SK-N-SH treated with all-trans-retinoic acid at 6 μM for 48 hours (cell line): ENCODE data around the gene SHB.

Experiments used
- ATAC-seq: fragments of 200-7000 bp; cut with Tn5 transposase; 3 replicates; pipeline ENCODE4 v1.9.1; 2020; ENCODE audit warnings: mild to moderate bottlenecking, moderate library complexity
- ARNTL ChIP-seq: fragments of 450-650 bp; formaldehyde crosslinking; IDR thresholded peaks from 2 replicates; pipeline ENCODE4 v1.5.0; 2020; ENCODE audit warnings: low read depth, mild to moderate bottlenecking, moderate library complexity, borderline replicate concordance
- BACH2 ChIP-seq: fragments of 250-450 bp; sonication (Bioruptor Pico); IDR thresholded peaks from 2 replicates; pipeline ENCODE4 v1.9.0; 2021; ENCODE audit warnings: mild to moderate bottlenecking, borderline replicate concordance
- CSDC2 ChIP-seq: fragments of 250-450 bp; sonication (Bioruptor Pico); IDR thresholded peaks from 2 replicates; pipeline ENCODE4 v1.5.0; 2020; ENCODE audit warnings: mild to moderate bottlenecking, moderate library complexity
- GLIS3 ChIP-seq: fragments of 250-450 bp; sonication (Bioruptor Pico); IDR thresholded peaks from 2 replicates; pipeline ENCODE4 v1.5.0; 2020; ENCODE audit warnings: mild to moderate bottlenecking, moderate library complexity
- ISL1 ChIP-seq: fragments of 250-450 bp; sonication (Bioruptor Pico); IDR thresholded peaks from 2 replicates; pipeline ENCODE4 v2.1.2; 2022; ENCODE audit warnings: mild to moderate bottlenecking, moderate library complexity
- PPARA ChIP-seq: fragments of 250-450 bp; sonication (Bioruptor Pico); IDR thresholded peaks from 2 replicates; pipeline ENCODE4 v1.5.0; 2020; ENCODE audit warnings: mild to moderate bottlenecking, borderline replicate concordance
- RARB ChIP-seq: fragments of 250-450 bp; sonication (Bioruptor Pico); IDR thresholded peaks from 2 replicates; pipeline ENCODE4 v1.8.0; 2021; ENCODE audit warnings: mild to moderate bottlenecking, moderate library complexity
- SNAI2 ChIP-seq: fragments of 250-450 bp; sonication (Bioruptor Pico); IDR thresholded peaks from 2 replicates; pipeline ENCODE4 v1.5.0; 2020; ENCODE audit warnings: mild to moderate bottlenecking, moderate library complexity
- TCF4 ChIP-seq: fragments of 250-450 bp; sonication (Bioruptor Pico); IDR thresholded peaks from 2 replicates; pipeline ENCODE4 v1.8.0; 2021; ENCODE audit warnings: mild to moderate bottlenecking, moderate library complexity, borderline replicate concordance
- TOX ChIP-seq: fragments of 250-450 bp; sonication (Bioruptor Pico); IDR thresholded peaks from 2 replicates; pipeline ENCODE4 v1.8.0; 2021; ENCODE audit warnings: mild to moderate bottlenecking, moderate library complexity, borderline replicate concordance
- ZC3H10 ChIP-seq: fragments of 250-450 bp; sonication (Bioruptor Pico); IDR thresholded peaks from 2 replicates; pipeline ENCODE4 v1.5.1; 2021; ENCODE audit warnings: mild to moderate bottlenecking, moderate library complexity
- ZFP3 ChIP-seq: fragments of 250-450 bp; sonication (Bioruptor Pico); IDR thresholded peaks from 2 replicates; pipeline ENCODE4 v1.5.0; 2020; ENCODE audit warnings: mild to moderate bottlenecking, moderate library complexity
- ZFP30 ChIP-seq: fragments of 450-650 bp; formaldehyde crosslinking; IDR thresholded peaks from 2 replicates; pipeline ENCODE4 v1.5.0; 2022; ENCODE audit warnings: mild to moderate bottlenecking, moderate library complexity
- ZNF565 ChIP-seq: fragments of 450-650 bp; formaldehyde crosslinking; conservative IDR thresholded peaks from 2 replicates; pipeline ENCODE4 v1.5.0; 2020; ENCODE audit warnings: low read depth, mild to moderate bottlenecking, moderate library complexity
- ZNF70 ChIP-seq: fragments of 450-650 bp; formaldehyde crosslinking; IDR thresholded peaks from 2 replicates; pipeline ENCODE4 v1.5.0; 2020; ENCODE audit warnings: mild to moderate bottlenecking, moderate library complexity
- ZNF8 ChIP-seq: fragments of 450-650 bp; formaldehyde crosslinking; IDR thresholded peaks from 2 replicates; pipeline ENCODE4 v1.5.0; 2020; ENCODE audit warnings: mild to moderate bottlenecking, moderate library complexity
- TF ChIP-seq, protein P1 (sequence below): fragments of 250-450 bp; sonication (Bioruptor Pico); IDR thresholded peaks from 2 replicates; pipeline ENCODE4 v1.8.0; 2020; ENCODE audit warnings: mild to moderate bottlenecking, moderate library complexity, borderline replicate concordance
- TF ChIP-seq, protein P2 (sequence below): fragments of 250-450 bp; sonication (Bioruptor Pico); IDR thresholded peaks from 2 replicates; pipeline ENCODE4 v1.5.0; 2020; ENCODE audit warnings: mild to moderate bottlenecking, moderate library complexity
- TF ChIP-seq, protein P3 (sequence below): fragments of 250-450 bp; sonication (Bioruptor Pico); IDR thresholded peaks from 2 replicates; pipeline ENCODE4 v1.5.1; 2020; ENCODE audit warnings: low read depth, mild to moderate bottlenecking, moderate library complexity
- TF ChIP-seq, protein P4 (sequence below): fragments of 250-450 bp; sonication (Bioruptor Pico); IDR thresholded peaks from 2 replicates; pipeline ENCODE4 v1.5.1; 2021; ENCODE audit warnings: mild to moderate bottlenecking, moderate library complexity
- TF ChIP-seq, protein P5 (sequence below): fragments of 250-450 bp; sonication (Bioruptor Pico); IDR thresholded peaks from 2 replicates; pipeline ENCODE4 v1.8.0; 2021; ENCODE audit warnings: low read depth, mild to moderate bottlenecking, moderate library complexity, borderline replicate concordance

Gene SHB

DNA sequence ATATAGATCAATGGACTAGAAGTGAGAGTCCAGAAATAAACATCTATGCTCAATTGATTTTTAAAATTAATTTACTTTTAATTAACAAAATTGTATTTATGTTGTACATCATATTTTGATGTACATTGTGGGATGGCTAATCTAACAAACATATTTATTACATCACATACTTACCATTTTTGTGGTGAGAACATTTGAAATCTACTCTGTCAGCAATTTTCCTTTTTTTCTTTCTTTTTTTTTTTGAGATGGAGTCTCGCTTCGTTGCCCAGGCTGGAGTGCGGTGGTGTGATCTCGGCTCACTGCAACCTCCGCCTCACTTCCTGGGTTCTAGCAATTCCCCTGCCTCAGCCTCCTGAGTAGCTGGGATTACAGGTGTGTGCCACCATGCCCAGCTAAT lies 32.4 kb upstream of the SHB start:
- TF ChIP-seq ISL1 (CRISPR knock-in tag) (no peak), SNAI2 (CRISPR knock-in tag) (no peak)
- TF ChIP-seq, all 23 proteins: peak for 0
- ATAC-seq, result no peak

DNA sequence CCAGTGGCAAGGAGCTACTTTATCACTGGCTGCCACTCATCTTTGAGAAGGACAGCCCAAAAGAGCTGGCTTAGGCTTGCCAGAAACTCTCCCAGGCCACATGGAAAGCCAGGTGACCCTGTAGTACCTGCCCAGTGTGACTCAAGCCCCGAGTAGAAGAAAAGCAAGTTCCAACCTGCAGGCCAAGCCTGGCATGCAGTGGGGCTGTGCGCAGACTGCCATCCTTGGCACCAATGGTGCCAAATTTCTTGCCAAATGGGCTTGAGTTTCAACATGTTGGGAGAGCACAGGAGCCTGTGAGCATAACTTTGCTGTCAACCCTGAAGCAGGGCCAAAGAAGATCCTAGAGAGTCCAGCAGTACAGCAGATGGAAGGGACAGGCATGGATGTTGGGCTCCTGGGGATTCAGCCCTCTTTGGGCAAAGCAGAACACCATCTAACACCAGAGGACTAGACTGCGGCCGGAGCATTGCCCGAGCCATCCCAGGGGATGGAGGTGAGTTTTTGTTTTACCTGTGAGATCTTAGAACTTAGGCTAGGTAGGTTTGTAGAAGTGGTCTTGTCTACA lies 27.3 kb upstream of the SHB start:
- no peak for ATAC-seq

DNA sequence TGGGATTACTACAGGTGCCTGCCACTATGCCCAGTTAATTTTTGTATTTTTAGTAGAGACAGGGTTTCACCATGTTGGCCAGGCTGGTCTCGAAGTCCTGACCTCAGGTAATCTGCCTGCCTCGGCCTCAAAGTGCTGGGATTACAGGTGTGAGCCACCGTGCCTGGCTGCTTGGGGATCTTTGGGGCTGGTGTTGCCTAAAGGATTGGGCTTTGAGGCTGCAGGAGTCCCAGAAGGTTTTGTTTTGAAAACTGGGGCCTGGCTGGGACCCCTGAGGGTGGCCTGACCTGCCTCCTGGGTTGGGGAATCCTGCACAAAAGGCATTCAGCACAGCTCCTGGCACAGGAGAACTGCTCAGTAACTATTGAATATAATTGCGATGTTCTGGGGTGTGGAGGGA lies 25.1 kb upstream of the SHB start:
- no peak for ATAC-seq
- no peak for TF ChIP-seq TOX (CRISPR knock-in tag)
- TF ChIP-seq ZNF70 (CRISPR knock-in tag), result no peak
- TF ChIP-seq GLIS3 (CRISPR knock-in tag), result no peak
- TF ChIP-seq ZNF565, result no peak
- no peak for TF ChIP-seq CSDC2 (CRISPR knock-in tag)
- no peak for TF ChIP-seq ZNF8 (CRISPR knock-in tag)
- no peak for TF ChIP-seq ISL1 (CRISPR knock-in tag)
- TF ChIP-seq, protein P1, sequence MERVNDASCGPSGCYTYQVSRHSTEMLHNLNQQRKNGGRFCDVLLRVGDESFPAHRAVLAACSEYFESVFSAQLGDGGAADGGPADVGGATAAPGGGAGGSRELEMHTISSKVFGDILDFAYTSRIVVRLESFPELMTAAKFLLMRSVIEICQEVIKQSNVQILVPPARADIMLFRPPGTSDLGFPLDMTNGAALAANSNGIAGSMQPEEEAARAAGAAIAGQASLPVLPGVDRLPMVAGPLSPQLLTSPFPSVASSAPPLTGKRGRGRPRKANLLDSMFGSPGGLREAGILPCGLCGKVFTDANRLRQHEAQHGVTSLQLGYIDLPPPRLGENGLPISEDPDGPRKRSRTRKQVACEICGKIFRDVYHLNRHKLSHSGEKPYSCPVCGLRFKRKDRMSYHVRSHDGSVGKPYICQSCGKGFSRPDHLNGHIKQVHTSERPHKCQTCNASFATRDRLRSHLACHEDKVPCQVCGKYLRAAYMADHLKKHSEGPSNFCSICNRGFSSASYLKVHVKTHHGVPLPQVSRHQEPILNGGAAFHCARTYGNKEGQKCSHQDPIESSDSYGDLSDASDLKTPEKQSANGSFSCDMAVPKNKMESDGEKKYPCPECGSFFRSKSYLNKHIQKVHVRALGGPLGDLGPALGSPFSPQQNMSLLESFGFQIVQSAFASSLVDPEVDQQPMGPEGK, result no peak
- no peak for TF ChIP-seq ZC3H10 (CRISPR knock-in tag)
- TF ChIP-seq ARNTL (CRISPR knock-in tag), result no peak
- no peak for TF ChIP-seq PPARA (CRISPR knock-in tag)

More for the DNA sequence above, 27.3 kb upstream of the SHB start:
- TF ChIP-seq ARNTL (CRISPR knock-in tag) (no peak), BACH2 (CRISPR knock-in tag) (no peak), ZC3H10 (CRISPR knock-in tag) (no peak), TCF4 (CRISPR knock-in tag) (no peak), TOX (CRISPR knock-in tag) (no peak), CSDC2 (CRISPR knock-in tag) (no peak), RARB (CRISPR knock-in tag) (no peak), GLIS3 (CRISPR knock-in tag) (no peak), ZFP3 (CRISPR knock-in tag) (no peak), ZNF565 (no peak), ZFP30 (CRISPR knock-in tag) (no peak)
- TF ChIP-seq, protein P2, sequence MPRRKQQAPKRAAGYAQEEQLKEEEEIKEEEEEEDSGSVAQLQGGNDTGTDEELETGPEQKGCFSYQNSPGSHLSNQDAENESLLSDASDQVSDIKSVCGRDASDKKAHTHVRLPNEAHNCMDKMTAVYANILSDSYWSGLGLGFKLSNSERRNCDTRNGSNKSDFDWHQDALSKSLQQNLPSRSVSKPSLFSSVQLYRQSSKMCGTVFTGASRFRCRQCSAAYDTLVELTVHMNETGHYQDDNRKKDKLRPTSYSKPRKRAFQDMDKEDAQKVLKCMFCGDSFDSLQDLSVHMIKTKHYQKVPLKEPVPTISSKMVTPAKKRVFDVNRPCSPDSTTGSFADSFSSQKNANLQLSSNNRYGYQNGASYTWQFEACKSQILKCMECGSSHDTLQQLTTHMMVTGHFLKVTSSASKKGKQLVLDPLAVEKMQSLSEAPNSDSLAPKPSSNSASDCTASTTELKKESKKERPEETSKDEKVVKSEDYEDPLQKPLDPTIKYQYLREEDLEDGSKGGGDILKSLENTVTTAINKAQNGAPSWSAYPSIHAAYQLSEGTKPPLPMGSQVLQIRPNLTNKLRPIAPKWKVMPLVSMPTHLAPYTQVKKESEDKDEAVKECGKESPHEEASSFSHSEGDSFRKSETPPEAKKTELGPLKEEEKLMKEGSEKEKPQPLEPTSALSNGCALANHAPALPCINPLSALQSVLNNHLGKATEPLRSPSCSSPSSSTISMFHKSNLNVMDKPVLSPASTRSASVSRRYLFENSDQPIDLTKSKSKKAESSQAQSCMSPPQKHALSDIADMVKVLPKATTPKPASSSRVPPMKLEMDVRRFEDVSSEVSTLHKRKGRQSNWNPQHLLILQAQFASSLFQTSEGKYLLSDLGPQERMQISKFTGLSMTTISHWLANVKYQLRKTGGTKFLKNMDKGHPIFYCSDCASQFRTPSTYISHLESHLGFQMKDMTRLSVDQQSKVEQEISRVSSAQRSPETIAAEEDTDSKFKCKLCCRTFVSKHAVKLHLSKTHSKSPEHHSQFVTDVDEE (CRISPR knock-in tag), result no peak
- TF ChIP-seq, protein P3, sequence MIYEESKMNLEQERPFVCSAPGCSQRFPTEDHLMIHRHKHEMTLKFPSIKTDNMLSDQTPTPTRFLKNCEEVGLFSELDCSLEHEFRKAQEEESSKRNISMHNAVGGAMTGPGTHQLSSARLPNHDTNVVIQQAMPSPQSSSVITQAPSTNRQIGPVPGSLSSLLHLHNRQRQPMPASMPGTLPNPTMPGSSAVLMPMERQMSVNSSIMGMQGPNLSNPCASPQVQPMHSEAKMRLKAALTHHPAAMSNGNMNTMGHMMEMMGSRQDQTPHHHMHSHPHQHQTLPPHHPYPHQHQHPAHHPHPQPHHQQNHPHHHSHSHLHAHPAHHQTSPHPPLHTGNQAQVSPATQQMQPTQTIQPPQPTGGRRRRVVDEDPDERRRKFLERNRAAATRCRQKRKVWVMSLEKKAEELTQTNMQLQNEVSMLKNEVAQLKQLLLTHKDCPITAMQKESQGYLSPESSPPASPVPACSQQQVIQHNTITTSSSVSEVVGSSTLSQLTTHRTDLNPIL (CRISPR knock-in tag), result no peak
- TF ChIP-seq, protein P4, sequence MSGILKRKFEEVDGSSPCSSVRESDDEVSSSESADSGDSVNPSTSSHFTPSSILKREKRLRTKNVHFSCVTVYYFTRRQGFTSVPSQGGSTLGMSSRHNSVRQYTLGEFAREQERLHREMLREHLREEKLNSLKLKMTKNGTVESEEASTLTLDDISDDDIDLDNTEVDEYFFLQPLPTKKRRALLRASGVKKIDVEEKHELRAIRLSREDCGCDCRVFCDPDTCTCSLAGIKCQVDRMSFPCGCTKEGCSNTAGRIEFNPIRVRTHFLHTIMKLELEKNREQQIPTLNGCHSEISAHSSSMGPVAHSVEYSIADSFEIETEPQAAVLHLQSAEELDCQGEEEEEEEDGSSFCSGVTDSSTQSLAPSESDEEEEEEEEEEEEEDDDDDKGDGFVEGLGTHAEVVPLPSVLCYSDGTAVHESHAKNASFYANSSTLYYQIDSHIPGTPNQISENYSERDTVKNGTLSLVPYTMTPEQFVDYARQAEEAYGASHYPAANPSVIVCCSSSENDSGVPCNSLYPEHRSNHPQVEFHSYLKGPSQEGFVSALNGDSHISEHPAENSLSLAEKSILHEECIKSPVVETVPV, result no peak
- TF ChIP-seq, protein P5, sequence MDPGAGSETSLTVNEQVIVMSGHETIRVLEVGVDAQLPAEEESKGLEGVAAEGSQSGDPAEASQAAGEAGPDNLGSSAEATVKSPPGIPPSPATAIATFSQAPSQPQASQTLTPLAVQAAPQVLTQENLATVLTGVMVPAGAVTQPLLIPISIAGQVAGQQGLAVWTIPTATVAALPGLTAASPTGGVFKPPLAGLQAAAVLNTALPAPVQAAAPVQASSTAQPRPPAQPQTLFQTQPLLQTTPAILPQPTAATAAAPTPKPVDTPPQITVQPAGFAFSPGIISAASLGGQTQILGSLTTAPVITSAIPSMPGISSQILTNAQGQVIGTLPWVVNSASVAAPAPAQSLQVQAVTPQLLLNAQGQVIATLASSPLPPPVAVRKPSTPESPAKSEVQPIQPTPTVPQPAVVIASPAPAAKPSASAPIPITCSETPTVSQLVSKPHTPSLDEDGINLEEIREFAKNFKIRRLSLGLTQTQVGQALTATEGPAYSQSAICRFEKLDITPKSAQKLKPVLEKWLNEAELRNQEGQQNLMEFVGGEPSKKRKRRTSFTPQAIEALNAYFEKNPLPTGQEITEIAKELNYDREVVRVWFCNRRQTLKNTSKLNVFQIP (CRISPR knock-in tag), result no peak
- TF ChIP-seq, all 23 proteins: peak for 0
